Measurements from ENCODE around the gene KCNK3.

DNA sequence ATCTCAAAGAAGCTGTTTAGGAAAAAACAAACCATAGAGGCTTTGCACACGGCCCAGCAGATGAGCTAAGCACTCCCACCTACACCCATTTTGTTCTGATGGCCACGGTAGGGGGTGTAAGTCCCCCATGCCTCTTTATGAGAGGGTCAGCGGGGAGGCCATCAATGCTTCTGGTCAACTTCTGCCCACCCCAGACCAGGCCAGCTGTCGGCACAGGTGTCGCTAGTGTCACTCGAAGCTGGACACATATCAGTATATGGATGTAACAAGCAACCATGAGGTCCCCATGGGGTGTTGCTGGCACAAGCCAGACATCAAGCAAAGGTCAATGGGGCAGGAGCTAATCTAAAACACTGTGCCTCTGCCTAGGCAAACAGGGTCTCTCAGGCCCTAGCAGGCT lies 47.8 kb downstream of the KCNK3 start:
- TF ChIP-seq, protein P1, sequence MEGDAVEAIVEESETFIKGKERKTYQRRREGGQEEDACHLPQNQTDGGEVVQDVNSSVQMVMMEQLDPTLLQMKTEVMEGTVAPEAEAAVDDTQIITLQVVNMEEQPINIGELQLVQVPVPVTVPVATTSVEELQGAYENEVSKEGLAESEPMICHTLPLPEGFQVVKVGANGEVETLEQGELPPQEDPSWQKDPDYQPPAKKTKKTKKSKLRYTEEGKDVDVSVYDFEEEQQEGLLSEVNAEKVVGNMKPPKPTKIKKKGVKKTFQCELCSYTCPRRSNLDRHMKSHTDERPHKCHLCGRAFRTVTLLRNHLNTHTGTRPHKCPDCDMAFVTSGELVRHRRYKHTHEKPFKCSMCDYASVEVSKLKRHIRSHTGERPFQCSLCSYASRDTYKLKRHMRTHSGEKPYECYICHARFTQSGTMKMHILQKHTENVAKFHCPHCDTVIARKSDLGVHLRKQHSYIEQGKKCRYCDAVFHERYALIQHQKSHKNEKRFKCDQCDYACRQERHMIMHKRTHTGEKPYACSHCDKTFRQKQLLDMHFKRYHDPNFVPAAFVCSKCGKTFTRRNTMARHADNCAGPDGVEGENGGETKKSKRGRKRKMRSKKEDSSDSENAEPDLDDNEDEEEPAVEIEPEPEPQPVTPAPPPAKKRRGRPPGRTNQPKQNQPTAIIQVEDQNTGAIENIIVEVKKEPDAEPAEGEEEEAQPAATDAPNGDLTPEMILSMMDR (conservative IDR thresholded peaks at IDR 0.05 in 1 of 2, IDR thresholded peaks at IDR 0.05 in 1 of 2; ENCODE audit: extremely low read depth in 1 of 2, insufficient read depth in 1 of 2, low read depth in 1 of 2, low read length in 2 of 2) = no peak
- no peak for TF ChIP-seq EZH2 (IDR thresholded peaks at IDR 0.05; ENCODE audit: borderline replicate concordance, low read length)

All from mammary epithelial cell (primary cell).